ENCODE results near the gene RUVBL1.

RUVBL1 gene

DNA sequence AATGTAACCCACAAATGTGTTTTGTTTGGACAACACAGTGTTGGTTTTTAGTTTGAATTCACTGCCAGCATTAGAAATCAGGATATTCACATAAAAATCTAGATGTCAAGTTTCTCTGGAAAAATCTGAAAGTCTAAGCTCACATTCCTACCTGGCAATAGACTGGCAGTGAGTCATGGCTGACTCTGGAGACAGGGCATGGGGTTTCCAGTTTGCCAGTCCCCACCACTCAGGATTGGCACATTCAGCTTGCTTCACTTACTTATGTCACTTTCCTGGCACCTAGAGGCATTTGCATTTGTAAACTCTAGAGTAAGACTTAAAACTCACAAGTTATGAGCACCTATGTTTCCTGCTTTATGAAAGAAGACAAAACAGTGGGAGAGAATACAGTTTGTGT, 90.5 kb downstream of the RUVBL1 start:
- TF ChIP-seq, protein P1, sequence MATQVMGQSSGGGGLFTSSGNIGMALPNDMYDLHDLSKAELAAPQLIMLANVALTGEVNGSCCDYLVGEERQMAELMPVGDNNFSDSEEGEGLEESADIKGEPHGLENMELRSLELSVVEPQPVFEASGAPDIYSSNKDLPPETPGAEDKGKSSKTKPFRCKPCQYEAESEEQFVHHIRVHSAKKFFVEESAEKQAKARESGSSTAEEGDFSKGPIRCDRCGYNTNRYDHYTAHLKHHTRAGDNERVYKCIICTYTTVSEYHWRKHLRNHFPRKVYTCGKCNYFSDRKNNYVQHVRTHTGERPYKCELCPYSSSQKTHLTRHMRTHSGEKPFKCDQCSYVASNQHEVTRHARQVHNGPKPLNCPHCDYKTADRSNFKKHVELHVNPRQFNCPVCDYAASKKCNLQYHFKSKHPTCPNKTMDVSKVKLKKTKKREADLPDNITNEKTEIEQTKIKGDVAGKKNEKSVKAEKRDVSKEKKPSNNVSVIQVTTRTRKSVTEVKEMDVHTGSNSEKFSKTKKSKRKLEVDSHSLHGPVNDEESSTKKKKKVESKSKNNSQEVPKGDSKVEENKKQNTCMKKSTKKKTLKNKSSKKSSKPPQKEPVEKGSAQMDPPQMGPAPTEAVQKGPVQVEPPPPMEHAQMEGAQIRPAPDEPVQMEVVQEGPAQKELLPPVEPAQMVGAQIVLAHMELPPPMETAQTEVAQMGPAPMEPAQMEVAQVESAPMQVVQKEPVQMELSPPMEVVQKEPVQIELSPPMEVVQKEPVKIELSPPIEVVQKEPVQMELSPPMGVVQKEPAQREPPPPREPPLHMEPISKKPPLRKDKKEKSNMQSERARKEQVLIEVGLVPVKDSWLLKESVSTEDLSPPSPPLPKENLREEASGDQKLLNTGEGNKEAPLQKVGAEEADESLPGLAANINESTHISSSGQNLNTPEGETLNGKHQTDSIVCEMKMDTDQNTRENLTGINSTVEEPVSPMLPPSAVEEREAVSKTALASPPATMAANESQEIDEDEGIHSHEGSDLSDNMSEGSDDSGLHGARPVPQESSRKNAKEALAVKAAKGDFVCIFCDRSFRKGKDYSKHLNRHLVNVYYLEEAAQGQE (IDR thresholded peaks at IDR 0.05; ENCODE audit: insufficient read depth in 1 of 2, low read depth in 2 of 2, low read length in 2 of 2): no peak
- TF ChIP-seq POLR2AphosphoS5 (IDR thresholded peaks at IDR 0.05; ENCODE audit: low read depth, low read length): no peak
- TF ChIP-seq SIN3A (IDR thresholded peaks at IDR 0.05; ENCODE audit: borderline replicate concordance, insufficient read depth, low read length): no peak
- TF ChIP-seq TAF1 (IDR thresholded peaks at IDR 0.05; ENCODE audit: borderline replicate concordance, insufficient read depth, low read length): no peak
- TF ChIP-seq FOXP2 (optimal IDR thresholded peaks at IDR 0.05; ENCODE audit: borderline replicate concordance, extremely low read depth, extremely low read length, insufficient read depth): no peak

All from PFSK-1 (cell line).